Fibroblast of mammary gland (primary cell): ENCODE data around the gene PRKAG2.

ENCODE experiments used
- DNase-seq: peaks from one replicate; pipeline ENCODE4 v3.0.0-alpha.2; 2010; ENCODE audit warnings: low read depth
- H3K4me3 ChIP-seq: 2 replicates; pipeline ENCODE4 v1.5.1; 2011; ENCODE audit warnings: low read depth, mild to moderate bottlenecking, low read length, moderate library complexity; ENCODE audit not compliant: control insufficient read depth
- CTCF ChIP-seq: conservative IDR thresholded peaks from 2 replicates; pipeline ENCODE4 v1.5.1; 2011; ENCODE audit warnings: low read depth, low read length, inconsistent platforms; ENCODE audit not compliant: control insufficient read depth, insufficient read depth

PRKAG2 gene

GRCh38 chr7:151518105-151518946 is 358.6 kb downstream of the PRKAG2 start:
- no peak for TF ChIP-seq CTCF
- peak; percentile 68 for DNase-seq
- peak overlapping the region; percentile 94 for H3K4me3 ChIP-seq

GRCh38 chr7:151517601-151518104 is 359.3 kb downstream of the PRKAG2 start:
- no peak for TF ChIP-seq CTCF
- H3K4me3 ChIP-seq: peak overlapping the region; percentile 94
- no peak for DNase-seq

- H3K4me3 ChIP-seq: no peak overlapping the region
- TF ChIP-seq CTCF: no peak
- no peak for DNase-seq
These were observed 361.7 kb downstream of the PRKAG2 start for GRCh38 chr7:151515276-151515565.

- no peak overlapping the region for H3K4me3 ChIP-seq
- no peak for TF ChIP-seq CTCF
- DNase-seq: no peak
These were observed 362.2 kb downstream of the PRKAG2 start for GRCh38 chr7:151514461-151515275.

- TF ChIP-seq CTCF: no peak
- no peak for DNase-seq
- H3K4me3 ChIP-seq: no peak overlapping the region
These were observed 363.8 kb downstream of the PRKAG2 start for GRCh38 chr7:151513133-151513532.

- H3K4me3 ChIP-seq: no peak overlapping the region
- DNase-seq: peak; percentile 35
- no peak for TF ChIP-seq CTCF
These were observed 364.6 kb downstream of the PRKAG2 start for GRCh38 chr7:151512353-151512752.
